Measurements from ENCODE around the gene NPW. TPM values are rescaled to one million over a fixed set of nuclear protein-coding genes. Genes with fewer than 3 reads are reported as not detected.
A peak's percentile ranks its signal among the peaks of the same experiment; 100 is the strongest.

Gene NPW
- total and polyA plus RNA-seq, 2 donors (not counting 3 experiments of a cell fraction or from before 2014, with no cell fraction given), result 0.84 to 3.3 TPM

- H3K9me1 ChIP-seq (replicated peaks; ENCODE audit: control insufficient read depth, extremely low read depth, insufficient read depth, low read length), result no peaks in the 10 kb centered on the region
- BruUV-seq (replicated peaks), result no TSS peak
- no peaks in the 10 kb centered on the region for H3K9me3 ChIP-seq (replicated peaks; ENCODE audit: control insufficient read depth, insufficient read depth, low read length)
- no peaks in the 10 kb centered on the region for H4K20me1 ChIP-seq (replicated peaks; ENCODE audit: control insufficient read depth, extremely low read depth, insufficient read depth, low read length)
- POLR2A ChIA-PET, result interaction anchor here (0.6 to 3.1 kb wide), 2 partner anchors 129 to 132 kb away, joined by 3 to 20 read pairs; partner anchors contain the start of gene TRAF7
- dilution Hi-C loops (cut with MboI; ENCODE audit: extremely low pct_ligation_motif_present, low sequenced_read_pairs) (no loop called here), intact Hi-C loops (cut with micrococcal nuclease) (loop anchor here (1.0 to 2.0 kb wide), 4 partner anchors 23 to 117 kb away; partner anchors contain the start of genes NTHL1 and TSC2)
- no peaks in the 10 kb centered on the region for H3K36me3 ChIP-seq (ENCODE audit: control insufficient read depth in 2 of 2, extremely low read depth in 1 of 2, insufficient read depth in 2 of 2, low read length in 2 of 2)
- peak overlapping the region in 2 of 3 experiments; percentile 20 to 24 for H3K4me3 ChIP-seq (replicated peaks in 1 of 3; ENCODE audit: insufficient read depth in 1 of 3, low read depth in 1 of 3, low read length in 3 of 3)
- peak overlapping the region; percentile 56 for H3K27ac ChIP-seq (ENCODE audit: insufficient read depth, low read depth, low read length)
- peaks cover 10% of the 10 kb centered on the region for H3K79me2 ChIP-seq (ENCODE audit: control insufficient read depth, insufficient read depth, low read length)
- peak; percentile 92 for DNase-seq (ENCODE audit: low read depth, low spot score)
- H2AFZ ChIP-seq (ENCODE audit: low read depth, low read length), result peak overlapping the region; percentile 93
- FAIRE-seq, result peak; percentile 95
- CTCF ChIA-PET, result interaction anchor here (0.6 to 8.9 kb wide), 38 partner anchors 9 to 444 kb away, joined by 3 to 137 read pairs (median 5); partner anchors contain the start of genes ECI1, GFER, NTHL1 and PKD1
- peaks cover 4 to 11% of the 10 kb centered on the region in 2 experiments for H3K27me3 ChIP-seq (ENCODE audit: control insufficient read depth in 2 of 2, insufficient read depth in 2 of 2, low read length in 2 of 2)
- H3K9ac ChIP-seq (replicated peaks; ENCODE audit: extremely low read depth, insufficient read depth, low read length), result no peak overlapping the region
- peak overlapping the region; percentile 56 for H3K4me2 ChIP-seq (ENCODE audit: insufficient read depth, low read length)
- TF ChIP-seq MAX (IDR thresholded peaks at IDR 0.05; ENCODE audit: insufficient read depth, insufficient read length) (no peak), POLR2A (IDR thresholded peaks at IDR 0.05; ENCODE audit: low read depth, low read length) (peak; percentile 37), JUN (IDR thresholded peaks at IDR 0.05; ENCODE audit: borderline replicate concordance, insufficient read depth, insufficient read length, low read depth) (no peak), FOS (IDR thresholded peaks at IDR 0.05; ENCODE audit: borderline replicate concordance, insufficient read depth, low read length) (no peak), POLR2AphosphoS5 (IDR thresholded peaks at IDR 0.05; ENCODE audit: insufficient read depth, low read depth, low read length) (peak; percentile 47), EZH2 (IDR thresholded peaks at IDR 0.05; ENCODE audit: borderline replicate concordance, low read depth, low read length, severe bottlenecking) (no peak), MYC (IDR thresholded peaks at IDR 0.05; ENCODE audit: low read depth, low read length) (no peak)
- TF ChIP-seq, protein P1, sequence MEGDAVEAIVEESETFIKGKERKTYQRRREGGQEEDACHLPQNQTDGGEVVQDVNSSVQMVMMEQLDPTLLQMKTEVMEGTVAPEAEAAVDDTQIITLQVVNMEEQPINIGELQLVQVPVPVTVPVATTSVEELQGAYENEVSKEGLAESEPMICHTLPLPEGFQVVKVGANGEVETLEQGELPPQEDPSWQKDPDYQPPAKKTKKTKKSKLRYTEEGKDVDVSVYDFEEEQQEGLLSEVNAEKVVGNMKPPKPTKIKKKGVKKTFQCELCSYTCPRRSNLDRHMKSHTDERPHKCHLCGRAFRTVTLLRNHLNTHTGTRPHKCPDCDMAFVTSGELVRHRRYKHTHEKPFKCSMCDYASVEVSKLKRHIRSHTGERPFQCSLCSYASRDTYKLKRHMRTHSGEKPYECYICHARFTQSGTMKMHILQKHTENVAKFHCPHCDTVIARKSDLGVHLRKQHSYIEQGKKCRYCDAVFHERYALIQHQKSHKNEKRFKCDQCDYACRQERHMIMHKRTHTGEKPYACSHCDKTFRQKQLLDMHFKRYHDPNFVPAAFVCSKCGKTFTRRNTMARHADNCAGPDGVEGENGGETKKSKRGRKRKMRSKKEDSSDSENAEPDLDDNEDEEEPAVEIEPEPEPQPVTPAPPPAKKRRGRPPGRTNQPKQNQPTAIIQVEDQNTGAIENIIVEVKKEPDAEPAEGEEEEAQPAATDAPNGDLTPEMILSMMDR (IDR thresholded peaks at IDR 0.05; ENCODE audit: extremely low read depth in 1 of 2, insufficient read depth in 1 of 2, low read depth in 1 of 2, low read length in 2 of 2), result peak; percentile 94 to 96
- peaks cover 28% of the 10 kb centered on the region for H3K4me1 ChIP-seq (ENCODE audit: control insufficient read depth, extremely low read depth, insufficient read depth, low read length)
Measured at GRCh38 chr16:2023092-2024031, 3.8 kb downstream of the NPW start.
